Lung (tissue), 12 donors: ENCODE results near the gene GNLY. TPM values are rescaled to one million over a fixed set of nuclear protein-coding genes. Genes with fewer than 3 reads are reported as not detected.

Experiments
- ATAC-seq: fragments of 200-7000 bp; cut with Tn5 transposase; one replicate; pipeline ENCODE4 v1.9.1; 2020; ENCODE audit warnings: moderate number of reproducible peaks; ENCODE audit not compliant: insufficient read depth, low FRiP score
- DNase-seq, 3 donors: peaks; one replicate each; pipeline ENCODE4 v3.0.0-alpha.2; 2013 to 2017
- H3K27ac ChIP-seq, 2 donors: one replicate each; pipeline ENCODE4 v1.5.1; 2013; ENCODE audit warnings: mild to moderate bottlenecking in 2 of 2, moderate library complexity in 2 of 2, control low read depth in 1 of 2, inconsistent platforms in 1 of 2, low read depth in 1 of 2, low read length in 1 of 2
- H3K27me3 ChIP-seq, 3 donors: one replicate each; pipeline ENCODE4 v1.5.1; 2013; ENCODE audit warnings: low read length in 2 of 3; ENCODE audit not compliant: control insufficient read depth in 3 of 3, insufficient read depth in 3 of 3
- H3K36me3 ChIP-seq, 4 donors: one replicate each; pipeline ENCODE4 v1.5.1; 2013; ENCODE audit warnings: low read length in 4 of 4, mild to moderate bottlenecking in 1 of 4, moderate library complexity in 1 of 4; ENCODE audit not compliant: control insufficient read depth in 4 of 4, insufficient read depth in 4 of 4
- H3K4me1 ChIP-seq, 5 donors: one replicate each; pipeline ENCODE4 v1.5.1; 2013; ENCODE audit warnings: low read length in 5 of 5, mild to moderate bottlenecking in 2 of 5, moderate library complexity in 1 of 5; ENCODE audit not compliant: control insufficient read depth in 5 of 5, insufficient read depth in 5 of 5
- H3K4me3 ChIP-seq: one replicate; pipeline ENCODE4 v1.5.1; 2013; ENCODE audit warnings: mild to moderate bottlenecking, control low read depth, moderate library complexity
- H3K9ac ChIP-seq, 2 donors: one replicate each; pipeline ENCODE4 v1.5.1; 2013; ENCODE audit warnings: low read length in 2 of 2, control low read depth in 1 of 2; ENCODE audit not compliant: insufficient read depth in 1 of 2
- H3K9me3 ChIP-seq, 4 donors: one replicate each; pipeline ENCODE4 v1.5.1; 2013; ENCODE audit warnings: low read length in 3 of 4, mild to moderate bottlenecking in 1 of 4, moderate library complexity in 1 of 4; ENCODE audit not compliant: control insufficient read depth in 4 of 4, insufficient read depth in 3 of 4
- WGBS, 2 donors: extraction: QIAGEN DNeasy Blood & Tissue Kit; methylation state at CpG; one replicate each; pipeline ENCODE4 v1.1.7; 2013; 5-methylcytosine and 5-hydroxymethylcytosine counted together
- polyA plus RNA-seq, 2 donors: library from polyadenylated mRNA; stranded (reverse); fragments of 200-250 nt; gene quantifications; one replicate each; pipeline ENCODE4 v1.2.1, GENCODE V29; 2013
- total RNA-seq, 2 donors: library from RNA; depleted of rRNA in 1 of 2; stranded (reverse); fragments of >200 nt in 1 of 2; gene quantifications; one replicate each; pipeline ENCODE4 v1.2.1, GENCODE V29; 2014 to 2021
- TF ChIP-seq, protein P1 (sequence below): IDR thresholded peaks from 2 replicates; pipeline ENCODE4 v1.5.1; 2012; ENCODE audit warnings: mild to moderate bottlenecking; ENCODE audit errors: control extremely low read depth, extremely low read depth
- donor health status: control.
- donor health status: control.
- donor health status: Bipolar disorder and iron deficiency.
- donor health status: healthy.
- donor health status: DM: yes; HTN: yes; CAD: no.

GNLY gene
- total and polyA plus RNA-seq, 4 donors: 9.0 to 13.6 (median 12.1) TPM; not detected in 1

GRCh38 chr2:85743304-85743978 is 49.3 kb downstream of the GNLY start:
- Histone ChIP-seq H3K9ac (peak overlapping the region in 1 of 2 donors; percentile 36), H3K4me3 (no peak overlapping the region), H3K27ac (peak overlapping the region; percentile 71 to 89), H3K4me1 (peaks cover 30 to 70% (median 34%) of the 10 kb centered on the region in 5 donors), H3K27me3 (no peaks in the 10 kb centered on the region), H3K9me3 (no peaks in the 10 kb centered on the region), H3K36me3 (no peaks in the 10 kb centered on the region)
- WGBS, 2 donors: 49 to 75% methylated on average over 10 of the region's 10 CpGs
- TF ChIP-seq, protein P1, sequence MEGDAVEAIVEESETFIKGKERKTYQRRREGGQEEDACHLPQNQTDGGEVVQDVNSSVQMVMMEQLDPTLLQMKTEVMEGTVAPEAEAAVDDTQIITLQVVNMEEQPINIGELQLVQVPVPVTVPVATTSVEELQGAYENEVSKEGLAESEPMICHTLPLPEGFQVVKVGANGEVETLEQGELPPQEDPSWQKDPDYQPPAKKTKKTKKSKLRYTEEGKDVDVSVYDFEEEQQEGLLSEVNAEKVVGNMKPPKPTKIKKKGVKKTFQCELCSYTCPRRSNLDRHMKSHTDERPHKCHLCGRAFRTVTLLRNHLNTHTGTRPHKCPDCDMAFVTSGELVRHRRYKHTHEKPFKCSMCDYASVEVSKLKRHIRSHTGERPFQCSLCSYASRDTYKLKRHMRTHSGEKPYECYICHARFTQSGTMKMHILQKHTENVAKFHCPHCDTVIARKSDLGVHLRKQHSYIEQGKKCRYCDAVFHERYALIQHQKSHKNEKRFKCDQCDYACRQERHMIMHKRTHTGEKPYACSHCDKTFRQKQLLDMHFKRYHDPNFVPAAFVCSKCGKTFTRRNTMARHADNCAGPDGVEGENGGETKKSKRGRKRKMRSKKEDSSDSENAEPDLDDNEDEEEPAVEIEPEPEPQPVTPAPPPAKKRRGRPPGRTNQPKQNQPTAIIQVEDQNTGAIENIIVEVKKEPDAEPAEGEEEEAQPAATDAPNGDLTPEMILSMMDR: no peak
- no peak for ATAC-seq
- DNase-seq: no peak

DNA sequence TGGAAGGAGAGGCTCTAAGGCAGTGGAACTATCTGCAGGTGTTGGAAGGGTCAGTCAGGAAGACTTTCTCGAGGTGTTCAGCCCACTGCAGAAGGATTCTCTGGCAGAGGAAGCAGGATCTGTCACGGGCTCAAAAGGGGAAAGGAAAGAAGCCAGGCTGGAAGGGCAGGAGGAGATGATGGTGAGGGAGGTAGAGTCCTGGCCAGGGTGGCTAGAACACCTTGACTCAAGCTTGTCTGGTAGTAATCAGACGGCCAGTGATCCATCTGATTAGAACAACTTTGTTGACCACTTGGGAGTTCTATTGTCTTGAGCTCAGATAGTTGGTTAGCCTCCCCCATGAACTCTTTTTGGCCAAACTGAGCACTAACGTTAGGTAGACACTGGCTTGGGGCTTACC is 49.9 kb downstream of the GNLY start:
- no peaks in the 10 kb centered on the region for H3K36me3 ChIP-seq
- H3K9ac ChIP-seq: no peak overlapping the region
- WGBS, 2 donors: 51 to 74% methylated on average over 4 of the region's 4 CpGs

GRCh38 chr2:85744741-85745601 is 50.8 kb downstream of the GNLY start:
- DNase-seq (peak; percentile 37 to 76 (median 71)), ATAC-seq (no peak)
- Histone ChIP-seq H3K4me3 (no peak overlapping the region), H3K9ac (no peak overlapping the region), H3K27me3 (no peaks in the 10 kb centered on the region), H3K27ac (peak overlapping the region; percentile 6 to 78), H3K9me3 (no peaks in the 10 kb centered on the region), H3K36me3 (no peaks in the 10 kb centered on the region), H3K4me1 (peaks cover 34 to 75% (median 38%) of the 10 kb centered on the region in 5 donors)
- 61 to 62% methylated on average over 10 of the region's 10 CpGs for WGBS, 2 donors
- TF ChIP-seq, protein P1: no peak

More for the DNA sequence above, 49.9 kb downstream of the GNLY start:
- H3K4me1 ChIP-seq: peaks cover 34 to 72% (median 35%) of the 10 kb centered on the region in 5 donors
- peak overlapping the region in 1 of 2 donors; percentile 89 for H3K27ac ChIP-seq
- no peaks in the 10 kb centered on the region for H3K27me3 ChIP-seq
- ATAC-seq (no peak), DNase-seq (no peak)
- TF ChIP-seq, protein P1: no peak
- no peaks in the 10 kb centered on the region for H3K9me3 ChIP-seq
- no peak overlapping the region for H3K4me3 ChIP-seq
